ENCODE results near the gene TBC1D24. TPM values are rescaled to one million over a fixed set of nuclear protein-coding genes. Genes with fewer than 3 reads are reported as not detected.
A peak's percentile ranks its signal among the peaks of the same experiment; 100 is the strongest.

TBC1D24 gene
- total and polyA plus RNA-seq, 7 experiments from 2014 or later, result 1.7 to 13.5 (median 9.2) TPM

GRCh38 chr16:2443555-2443954 is 31.4 kb upstream of the TBC1D24 start:
- Histone ChIP-seq H3K27ac (ENCODE audit: low read depth, low read length) (no peak overlapping the region), H3K27me3 (ENCODE audit: control insufficient read depth in 2 of 2, insufficient read depth in 2 of 2, low read length in 2 of 2) (no peaks in the 10 kb centered on the region), H3K9me3 (ENCODE audit: control insufficient read depth in 2 of 3, low read length in 3 of 3) (no peaks in the 10 kb centered on the region), H3K4me3 (ENCODE audit: low read length) (no peak overlapping the region), H3K4me1 (ENCODE audit: control insufficient read depth in 2 of 2, insufficient read depth in 2 of 2, low read length in 2 of 2) (no peaks in the 10 kb centered on the region), H3K36me3 (ENCODE audit: control insufficient read depth in 2 of 3, insufficient read depth in 3 of 3, low read length in 3 of 3) (peaks cover 0 to 24% (median 0%) of the 10 kb centered on the region in 3 experiments)
- Mint-ChIP-seq H3K27ac (no peak overlapping the region), H3K4me3 (no peak overlapping the region), H3K4me1 (peaks cover 0 to 11% (median 6%) of the 10 kb centered on the region in 7 donors), H3K9me3 (no peaks in the 10 kb centered on the region), H3K36me3 (peaks cover 0 to 25% (median 0%) of the 10 kb centered on the region in 5 donors), H3K27me3 (no peaks in the 10 kb centered on the region)
- ChIA-PET CTCF (no interaction called here), POLR2A (interaction anchor here (0.6 to 1.0 kb wide), 2 partner anchors 14 to 89 kb away, joined by 3 to 4 read pairs; partner anchors contain the start of gene CCNF)
- intact Hi-C loops (cut with micrococcal nuclease), result loop anchor here in 1 of 2 donors (1.0 kb wide), 1 partner anchor 14 kb away; the partner anchor contains the start of gene CCNF
- DNase-seq (no peak), ATAC-seq (no peak)

DNA sequence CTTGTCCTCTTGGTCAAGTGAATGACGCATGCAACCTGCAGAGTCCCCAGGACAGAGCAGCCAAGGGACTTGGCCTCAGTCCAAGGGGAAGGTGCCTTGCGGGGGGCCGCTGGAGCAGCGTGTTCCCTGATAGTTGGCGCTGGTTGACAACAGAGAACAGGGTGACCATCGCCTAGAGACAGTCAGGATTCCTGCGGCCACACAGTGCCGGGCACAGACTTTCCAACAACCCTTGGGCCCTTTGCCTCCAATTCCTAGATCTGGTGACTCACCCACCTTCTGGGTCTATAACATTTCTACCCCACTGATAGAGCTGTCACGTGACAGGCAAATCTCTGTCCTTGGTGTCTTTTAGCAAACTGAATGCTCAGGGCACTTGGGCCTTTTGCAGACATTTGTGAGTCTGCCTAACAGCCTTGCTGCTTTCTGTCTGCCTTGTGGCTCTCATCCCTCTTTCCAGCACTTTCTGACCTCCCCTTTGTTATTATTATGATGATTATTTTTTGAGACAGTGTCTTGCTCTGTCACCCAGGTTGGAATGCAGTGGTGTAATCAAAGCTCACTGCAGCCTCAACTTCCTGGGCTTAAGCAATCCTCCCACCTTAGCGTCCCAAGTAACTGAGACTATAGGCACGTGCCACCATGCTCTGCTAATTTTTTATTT is 26.9 kb upstream of the TBC1D24 start:
- Histone ChIP-seq H3K4me1 (ENCODE audit: control insufficient read depth in 2 of 2, insufficient read depth in 2 of 2, low read length in 2 of 2) (no peaks in the 10 kb centered on the region), H3K27ac (ENCODE audit: low read depth, low read length) (no peak overlapping the region), H3K36me3 (ENCODE audit: control insufficient read depth in 2 of 3, insufficient read depth in 3 of 3, low read length in 3 of 3) (peaks cover 0 to 36% (median 0%) of the 10 kb centered on the region in 3 experiments), H3K9me3 (ENCODE audit: control insufficient read depth in 2 of 3, low read length in 3 of 3) (no peaks in the 10 kb centered on the region), H3K4me3 (ENCODE audit: low read length) (no peak overlapping the region), H3K27me3 (ENCODE audit: control insufficient read depth in 2 of 2, insufficient read depth in 2 of 2, low read length in 2 of 2) (no peaks in the 10 kb centered on the region)
- H3K9me3 Mint-ChIP-seq, result no peaks in the 10 kb centered on the region
- no peak for ATAC-seq
- ChIA-PET POLR2A (no interaction called here), CTCF (no interaction called here)
- H3K4me1 Mint-ChIP-seq, result no peaks in the 10 kb centered on the region
- peak overlapping the region in 1 of 9 donors; percentile 80 for H3K27ac Mint-ChIP-seq
- intact Hi-C loops (cut with micrococcal nuclease), result no loop called here
- no peaks in the 10 kb centered on the region for H3K27me3 Mint-ChIP-seq
- H3K4me3 Mint-ChIP-seq, result no peak overlapping the region
- DNase-seq, result no peak
- H3K36me3 Mint-ChIP-seq, result peaks cover 0 to 35% (median 4%) of the 10 kb centered on the region in 5 donors

DNA sequence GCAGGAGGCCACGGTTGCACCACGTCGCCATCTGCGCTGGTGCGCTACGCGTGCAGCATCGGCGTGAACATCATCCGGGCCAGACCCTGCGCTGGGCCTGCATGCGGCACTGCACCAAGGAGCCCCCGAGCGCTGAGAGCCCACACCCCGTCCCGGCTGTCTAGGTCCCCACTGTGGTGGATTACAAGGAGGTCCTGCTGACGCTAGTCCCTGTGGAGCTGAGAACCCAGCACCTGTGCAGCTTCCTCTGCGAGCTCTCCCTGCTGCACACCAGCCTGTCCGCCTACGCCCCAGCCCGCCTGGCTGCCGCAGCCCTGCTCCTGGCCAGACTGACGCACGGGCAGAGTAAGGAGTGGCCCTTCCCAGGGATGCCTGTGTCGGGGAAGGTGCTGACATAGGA is 25.8 kb upstream of the TBC1D24 start:
- no peak overlapping the region for H3K27ac Mint-ChIP-seq
- CTCF ChIA-PET, result no interaction called here
- H3K36me3 Mint-ChIP-seq, result peaks cover 4 to 40% (median 5%) of the 10 kb centered on the region in 5 donors

DNA sequence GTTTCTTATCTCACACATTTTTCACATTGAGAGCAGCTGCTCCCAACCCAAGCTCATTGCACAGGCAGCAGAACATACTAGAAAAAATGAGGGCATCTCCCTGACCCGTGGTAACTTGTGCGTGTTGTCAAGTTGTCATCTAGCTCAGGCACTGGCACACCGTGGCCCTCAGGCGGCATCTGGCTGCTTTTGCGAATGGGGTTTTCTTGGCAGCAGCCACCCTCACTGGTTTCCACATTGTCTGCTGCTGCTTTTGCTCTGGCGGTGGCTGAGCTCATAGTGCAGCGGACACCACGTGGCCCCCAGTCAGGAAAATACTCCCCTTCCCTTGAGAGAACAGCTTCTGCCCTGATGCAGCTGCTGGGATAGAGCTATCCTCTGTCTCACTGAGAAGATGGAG is 24.4 kb upstream of the TBC1D24 start:
- intact Hi-C loops (cut with micrococcal nuclease), result no loop called here

More for the DNA sequence above, 25.8 kb upstream of the TBC1D24 start:
- Histone ChIP-seq H3K9me3 (ENCODE audit: control insufficient read depth in 2 of 3, low read length in 3 of 3) (no peaks in the 10 kb centered on the region), H3K27me3 (ENCODE audit: control insufficient read depth in 2 of 2, insufficient read depth in 2 of 2, low read length in 2 of 2) (no peaks in the 10 kb centered on the region), H3K4me3 (ENCODE audit: low read length) (no peak overlapping the region), H3K27ac (ENCODE audit: low read depth, low read length) (no peak overlapping the region), H3K4me1 (ENCODE audit: control insufficient read depth in 2 of 2, insufficient read depth in 2 of 2, low read length in 2 of 2) (no peaks in the 10 kb centered on the region), H3K36me3 (ENCODE audit: control insufficient read depth in 2 of 3, insufficient read depth in 3 of 3, low read length in 3 of 3) (peaks cover 0 to 36% (median 0%) of the 10 kb centered on the region in 3 experiments)
- intact Hi-C loops (cut with micrococcal nuclease), result no loop called here
- Mint-ChIP-seq H3K9me3 (no peaks in the 10 kb centered on the region), H3K4me3 (no peak overlapping the region), H3K27me3 (no peaks in the 10 kb centered on the region), H3K4me1 (no peaks in the 10 kb centered on the region)
- ATAC-seq, result no peak
- POLR2A ChIA-PET, result no interaction called here
- no peak for DNase-seq

DNA sequence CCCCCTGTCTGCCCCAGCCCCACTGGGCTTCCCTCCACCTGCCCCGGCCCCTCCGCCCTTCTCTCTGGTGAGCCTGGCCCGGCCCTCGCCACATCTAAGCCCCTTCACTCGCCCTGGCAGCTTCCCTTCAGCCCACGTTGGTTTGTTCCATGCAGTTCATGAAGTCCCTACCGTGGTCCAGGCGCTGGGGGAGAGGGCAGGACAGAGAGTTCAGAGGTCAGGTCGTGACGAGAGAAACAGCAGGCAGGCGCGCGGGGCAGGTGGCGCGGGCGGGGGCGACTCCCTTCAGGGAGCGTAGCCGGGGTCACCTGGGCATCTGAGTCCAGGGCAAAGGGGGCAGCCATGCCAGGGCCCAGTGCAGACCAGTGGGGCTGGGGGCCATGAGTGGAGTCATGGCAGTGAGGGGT is 23.9 kb upstream of the TBC1D24 start:
- ChIA-PET CTCF (interaction anchor here (1.2 kb wide), 1 partner anchor 53 kb away, joined by 4 read pairs; no protein-coding TSS in a partner anchor), POLR2A (no interaction called here)
- Histone ChIP-seq H3K27me3 (ENCODE audit: control insufficient read depth in 2 of 2, insufficient read depth in 2 of 2, low read length in 2 of 2) (no peaks in the 10 kb centered on the region), H3K27ac (ENCODE audit: low read depth, low read length) (no peak overlapping the region), H3K4me1 (ENCODE audit: control insufficient read depth in 2 of 2, insufficient read depth in 2 of 2, low read length in 2 of 2) (no peaks in the 10 kb centered on the region), H3K36me3 (ENCODE audit: control insufficient read depth in 2 of 3, insufficient read depth in 3 of 3, low read length in 3 of 3) (peaks cover 0 to 23% (median 0%) of the 10 kb centered on the region in 3 experiments), H3K9me3 (ENCODE audit: control insufficient read depth in 2 of 3, low read length in 3 of 3) (no peaks in the 10 kb centered on the region), H3K4me3 (ENCODE audit: low read length) (no peak overlapping the region)
- peaks cover 4 to 36% (median 5%) of the 10 kb centered on the region in 5 donors for H3K36me3 Mint-ChIP-seq
- no peaks in the 10 kb centered on the region for H3K27me3 Mint-ChIP-seq
- no peak overlapping the region for H3K4me3 Mint-ChIP-seq
- intact Hi-C loops (cut with micrococcal nuclease), result no loop called here
- DNase-seq (no peak), ATAC-seq (no peak)
- H3K27ac Mint-ChIP-seq, result no peak overlapping the region
- no peaks in the 10 kb centered on the region for H3K9me3 Mint-ChIP-seq
- no peaks in the 10 kb centered on the region for H3K4me1 Mint-ChIP-seq

More for the DNA sequence above, 24.4 kb upstream of the TBC1D24 start:
- POLR2A ChIA-PET, result interaction anchor here (1.0 kb wide), 1 partner anchor 38 kb away, joined by 3 read pairs; no protein-coding TSS in a partner anchor
- Mint-ChIP-seq H3K27ac (no peak overlapping the region), H3K4me3 (no peak overlapping the region), H3K36me3 (peaks cover 4 to 33% (median 5%) of the 10 kb centered on the region in 5 donors), H3K27me3 (no peaks in the 10 kb centered on the region), H3K9me3 (no peaks in the 10 kb centered on the region), H3K4me1 (no peaks in the 10 kb centered on the region)
- ATAC-seq (no peak), DNase-seq (no peak)
- Histone ChIP-seq H3K27ac (ENCODE audit: low read depth, low read length) (no peak overlapping the region), H3K9me3 (ENCODE audit: control insufficient read depth in 2 of 3, low read length in 3 of 3) (no peaks in the 10 kb centered on the region), H3K36me3 (ENCODE audit: control insufficient read depth in 2 of 3, insufficient read depth in 3 of 3, low read length in 3 of 3) (peaks cover 0 to 25% (median 0%) of the 10 kb centered on the region in 3 experiments), H3K27me3 (ENCODE audit: control insufficient read depth in 2 of 2, insufficient read depth in 2 of 2, low read length in 2 of 2) (no peaks in the 10 kb centered on the region), H3K4me3 (ENCODE audit: low read length) (no peak overlapping the region), H3K4me1 (ENCODE audit: control insufficient read depth in 2 of 2, insufficient read depth in 2 of 2, low read length in 2 of 2) (no peaks in the 10 kb centered on the region)
- CTCF ChIA-PET, result interaction anchor here (1.2 kb wide), 1 partner anchor 52 kb away, joined by 4 read pairs; no protein-coding TSS in a partner anchor

DNA sequence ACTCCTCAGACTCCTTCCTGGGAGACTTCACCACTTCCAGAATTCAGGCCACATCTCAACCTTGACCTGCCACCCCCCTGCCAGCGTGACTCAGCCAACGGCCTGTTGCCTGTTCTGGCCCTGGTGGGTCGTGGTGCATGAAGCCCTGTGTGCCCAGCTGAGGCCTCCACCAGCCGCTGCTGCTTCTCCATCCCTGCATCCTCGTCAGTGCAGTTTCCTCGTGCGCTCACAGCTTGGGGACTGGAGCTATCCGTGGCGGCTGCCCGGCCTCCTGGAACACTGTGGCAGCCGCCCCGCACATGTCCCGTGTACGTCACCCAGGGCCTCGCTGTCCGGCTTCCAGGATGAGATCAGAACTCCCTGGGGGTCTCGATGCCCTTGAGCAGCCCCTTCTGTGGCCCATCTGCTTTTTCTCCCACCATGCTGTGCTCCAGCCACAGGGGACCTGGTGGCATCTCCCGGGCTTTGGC is 23.0 kb upstream of the TBC1D24 start:
- Mint-ChIP-seq H3K27me3 (no peaks in the 10 kb centered on the region), H3K36me3 (peaks cover 4 to 28% (median 5%) of the 10 kb centered on the region in 5 donors), H3K9me3 (no peaks in the 10 kb centered on the region), H3K27ac (no peak overlapping the region), H3K4me3 (no peak overlapping the region), H3K4me1 (peaks cover 0 to 3% (median 0%) of the 10 kb centered on the region in 7 donors)
- Histone ChIP-seq H3K36me3 (ENCODE audit: control insufficient read depth in 2 of 3, insufficient read depth in 3 of 3, low read length in 3 of 3) (peaks cover 0 to 17% (median 0%) of the 10 kb centered on the region in 3 experiments), H3K27ac (ENCODE audit: low read depth, low read length) (no peak overlapping the region), H3K27me3 (ENCODE audit: control insufficient read depth in 2 of 2, insufficient read depth in 2 of 2, low read length in 2 of 2) (no peaks in the 10 kb centered on the region), H3K9me3 (ENCODE audit: control insufficient read depth in 2 of 3, low read length in 3 of 3) (no peaks in the 10 kb centered on the region), H3K4me1 (ENCODE audit: control insufficient read depth in 2 of 2, insufficient read depth in 2 of 2, low read length in 2 of 2) (no peaks in the 10 kb centered on the region), H3K4me3 (ENCODE audit: low read length) (no peak overlapping the region)
- intact Hi-C loops (cut with micrococcal nuclease), result no loop called here
- POLR2A ChIA-PET, result no interaction called here
- CTCF ChIA-PET, result no interaction called here
- no peak for ATAC-seq
- no peak for DNase-seq
